Central memory CD4-positive, alpha-beta T cell (primary cell): ENCODE data around the gene STMP1.
"Not testable (repeated sequence)": the region's sequence is repeated elsewhere in the genome, so short reads cannot be mapped to it uniquely, and the experiment has no call there.

ENCODE experiments used
- DNase-seq: peaks from one replicate; pipeline ENCODE4 v3.0.0; 2022

The STMP1 gene

DNA sequence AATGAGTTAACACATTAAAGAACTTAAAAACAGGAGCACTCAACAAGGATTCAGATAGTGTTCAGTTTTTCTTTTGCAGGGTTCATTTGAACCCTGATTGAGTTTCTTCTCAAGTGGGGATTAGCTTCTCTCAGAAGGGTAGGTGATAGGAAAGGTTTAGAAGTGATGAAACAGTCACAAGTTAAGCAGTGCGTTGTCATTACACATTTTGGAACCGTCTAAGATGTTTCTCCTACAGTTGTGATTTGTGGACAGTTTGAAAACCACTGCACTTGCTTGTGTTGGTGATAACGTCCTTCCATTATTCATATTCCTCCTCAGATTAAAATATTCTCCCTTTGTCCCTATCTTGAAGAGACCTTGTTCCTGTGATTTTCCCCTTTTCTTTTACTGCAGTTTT is 2.7 kb downstream of the STMP1 start:
- no peak for DNase-seq

- DNase-seq = no peak
Observed at GRCh38 chr7:135666156-135666555, 3.8 kb downstream of the STMP1 start.

DNA sequence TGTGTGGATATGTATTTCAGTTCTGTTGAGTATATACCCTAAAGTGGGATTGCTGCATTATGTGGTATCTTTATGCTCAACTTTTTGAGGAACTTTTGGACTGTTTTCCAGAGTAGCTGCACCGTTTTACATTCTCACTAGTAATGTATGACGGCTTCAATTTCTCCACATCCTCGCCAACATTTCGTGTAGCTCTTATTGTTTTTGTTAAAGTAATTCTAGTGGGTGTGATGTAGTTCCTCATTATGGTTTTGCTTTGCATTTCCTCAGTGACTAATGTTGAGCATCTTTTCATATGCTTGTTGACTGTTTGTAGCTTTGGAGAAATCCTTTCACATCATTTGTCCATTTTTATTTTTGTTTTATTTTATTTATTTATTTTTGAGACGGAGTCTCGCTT is 4.5 kb downstream of the STMP1 start:
- DNase-seq = no peak

GRCh38 chr7:135667626-135668025 is 5.3 kb downstream of the STMP1 start:
- DNase-seq = not testable (repeated sequence)

DNA sequence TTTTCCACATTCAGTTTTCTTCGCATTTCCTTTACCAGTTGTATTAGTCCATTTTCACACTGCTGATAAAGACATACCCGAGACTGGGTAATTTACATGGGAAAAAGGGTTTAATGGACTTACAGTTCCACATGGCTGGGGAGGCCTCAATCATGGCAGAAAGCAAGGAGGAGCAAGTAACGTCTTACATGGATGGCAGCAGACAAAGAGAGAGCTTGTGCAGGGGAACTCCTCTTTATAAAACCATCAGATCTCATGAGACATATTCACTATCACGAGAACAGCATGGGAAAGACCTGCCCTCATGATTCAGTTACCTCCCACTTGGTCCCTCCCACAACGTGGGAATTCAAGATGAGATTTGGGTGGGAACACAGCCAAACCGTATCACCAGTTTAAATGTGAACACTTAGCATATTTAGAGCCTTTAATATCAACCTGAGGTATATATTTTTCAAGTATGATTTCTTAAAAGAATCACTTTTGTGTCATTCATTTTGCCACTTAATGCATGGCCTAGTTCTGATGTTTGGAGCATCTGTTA is 6.6 kb downstream of the STMP1 start:
- DNase-seq = not testable (repeated sequence)

GRCh38 chr7:135669774-135670173 is 7.5 kb downstream of the STMP1 start:
- DNase-seq = no peak

GRCh38 chr7:135670179-135670578 is 7.9 kb downstream of the STMP1 start:
- DNase-seq = no peak

GRCh38 chr7:135672560-135673359 is 10.4 kb downstream of the STMP1 start:
- DNase-seq = no peak

DNA sequence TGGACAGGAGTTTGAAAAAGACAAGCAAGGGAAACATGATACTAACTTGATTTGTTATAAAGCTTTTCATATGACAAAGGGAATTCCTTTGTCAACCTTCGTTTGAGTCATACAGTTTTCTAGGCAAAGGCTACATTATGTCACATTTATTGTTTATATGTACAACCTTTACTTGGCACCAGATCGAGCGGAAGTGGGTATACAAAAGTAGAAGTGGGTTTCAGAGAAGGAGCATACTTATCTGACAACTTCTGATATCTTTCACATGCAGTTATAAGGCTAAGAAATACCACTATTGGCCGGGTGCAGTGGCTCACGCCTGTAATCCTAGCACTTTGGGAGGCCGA is 11.0 kb downstream of the STMP1 start:
- no peak for DNase-seq

DNA sequence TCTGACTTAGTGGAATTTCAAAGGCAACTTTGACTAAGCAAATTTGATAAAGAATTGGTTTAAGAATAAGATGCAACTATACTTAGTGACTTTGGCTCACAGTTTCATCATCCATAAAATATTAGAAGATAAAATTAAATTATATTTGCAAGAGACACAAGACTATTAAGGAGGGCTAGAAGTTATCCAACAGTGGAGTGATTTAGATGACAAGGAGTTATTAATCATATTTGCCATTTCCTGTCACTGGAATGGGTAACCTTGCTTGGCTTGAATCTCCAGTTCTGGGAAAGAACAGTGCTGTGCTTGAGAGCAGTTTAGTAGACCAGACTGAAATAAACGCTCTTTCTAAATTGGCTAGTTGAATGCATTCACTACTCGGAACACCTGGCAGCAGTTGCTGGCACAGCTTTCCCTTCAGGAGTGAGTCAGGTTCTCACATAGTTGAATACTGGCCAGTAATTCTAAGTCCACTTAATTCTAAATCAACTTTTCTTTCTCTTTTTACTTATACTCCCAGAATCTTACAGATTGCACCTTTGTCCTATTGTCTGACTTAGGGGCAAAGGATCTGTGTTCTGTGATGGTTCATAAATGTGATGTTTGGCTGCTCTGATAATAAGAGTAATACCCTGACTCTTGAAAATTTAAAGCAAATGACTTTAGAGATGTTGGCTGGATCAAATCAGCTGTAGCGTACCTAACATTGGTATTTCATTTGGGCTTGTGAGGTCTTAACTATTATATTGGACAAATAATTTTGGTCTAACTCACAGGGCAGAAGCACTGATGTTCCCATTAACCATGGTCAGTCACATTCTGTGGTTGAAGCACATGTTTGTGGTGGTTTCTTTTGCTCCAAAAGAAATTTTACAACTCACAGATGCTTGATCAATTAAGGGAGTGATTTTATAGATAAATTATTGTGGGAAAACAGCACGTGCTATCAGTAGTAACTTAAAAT is 16.6 kb downstream of the STMP1 start:
- no peak for DNase-seq

DNA sequence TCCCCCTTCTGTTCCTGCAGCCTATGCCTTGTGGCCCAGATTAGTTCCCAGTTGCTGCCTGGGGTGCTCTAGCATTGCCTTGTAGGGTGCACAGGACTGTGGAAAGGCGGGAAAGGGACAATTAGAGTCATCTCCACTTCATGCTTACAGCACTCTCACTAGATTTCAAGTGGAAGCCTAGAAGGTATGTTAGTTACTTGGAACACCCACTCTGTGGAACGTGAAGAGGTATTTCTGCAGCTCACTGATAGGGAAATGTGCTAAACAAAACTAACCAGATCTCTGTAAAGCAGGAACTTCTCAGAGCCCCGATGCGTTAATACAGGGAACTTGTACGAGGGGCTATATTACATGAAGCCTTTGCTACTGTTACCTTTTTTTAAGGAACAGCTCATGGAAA is 19.4 kb downstream of the STMP1 start:
- no peak for DNase-seq

DNA sequence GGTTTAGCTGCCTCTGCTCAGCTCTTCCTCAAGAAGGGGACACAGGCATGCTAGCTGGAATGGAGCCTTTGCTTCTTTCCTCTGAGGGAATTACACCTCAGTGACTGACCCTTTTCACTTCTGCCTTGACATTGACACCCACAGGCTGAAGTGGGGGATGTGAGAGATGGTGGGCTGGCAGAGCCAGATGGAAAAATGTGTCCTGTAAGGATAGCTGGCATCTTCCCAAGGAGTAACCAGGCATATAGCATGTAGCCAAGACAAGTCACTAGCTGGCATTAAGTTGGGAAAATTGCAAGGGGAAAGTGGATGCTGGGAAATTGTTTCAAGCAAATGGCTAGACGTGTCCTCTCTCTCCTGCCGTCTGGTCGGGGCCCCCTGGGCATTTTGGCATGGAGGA is 19.9 kb downstream of the STMP1 start:
- DNase-seq = no peak

DNA sequence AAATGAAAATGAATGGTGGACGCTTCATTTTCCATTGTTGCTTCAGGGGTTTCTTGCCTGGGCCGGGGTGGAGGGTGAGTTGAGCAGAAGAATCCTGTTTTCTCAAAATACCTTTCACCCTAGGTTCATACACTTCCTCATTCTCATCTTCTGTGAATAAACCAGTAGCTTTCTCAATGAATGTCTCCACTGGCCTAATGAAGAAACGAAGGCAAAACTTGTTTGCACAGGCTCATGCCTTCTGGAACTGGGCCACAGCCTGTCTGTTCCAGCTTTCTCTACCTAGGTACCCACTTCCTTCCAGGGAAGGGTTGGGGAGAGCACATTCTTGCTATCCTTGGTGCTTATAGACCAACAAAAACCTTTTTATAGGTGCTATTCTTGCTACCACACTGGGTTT is 21.3 kb downstream of the STMP1 start:
- no peak for DNase-seq

- DNase-seq = no peak
Observed at GRCh38 chr7:135684136-135684535, 21.8 kb downstream of the STMP1 start.

DNA sequence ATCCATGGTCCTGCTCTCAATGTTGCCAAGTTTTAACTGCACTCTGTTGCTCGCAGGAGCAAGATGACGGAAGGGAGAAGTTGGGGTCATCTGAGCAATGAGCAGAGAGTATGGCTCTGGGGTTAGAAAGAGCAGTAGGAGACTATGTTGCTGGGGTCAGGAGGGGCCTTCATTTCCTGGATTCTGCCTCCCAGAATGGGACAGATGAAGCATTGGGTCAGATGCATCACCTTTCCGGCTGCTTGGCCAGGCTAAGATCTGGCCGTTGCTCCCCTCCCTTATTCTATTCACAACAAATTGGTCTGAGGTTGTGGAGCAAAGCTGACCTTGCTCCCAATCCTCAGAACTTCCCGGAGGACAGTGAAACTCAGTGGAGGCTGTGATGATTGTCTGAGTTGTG is 22.4 kb downstream of the STMP1 start:
- DNase-seq = no peak

DNA sequence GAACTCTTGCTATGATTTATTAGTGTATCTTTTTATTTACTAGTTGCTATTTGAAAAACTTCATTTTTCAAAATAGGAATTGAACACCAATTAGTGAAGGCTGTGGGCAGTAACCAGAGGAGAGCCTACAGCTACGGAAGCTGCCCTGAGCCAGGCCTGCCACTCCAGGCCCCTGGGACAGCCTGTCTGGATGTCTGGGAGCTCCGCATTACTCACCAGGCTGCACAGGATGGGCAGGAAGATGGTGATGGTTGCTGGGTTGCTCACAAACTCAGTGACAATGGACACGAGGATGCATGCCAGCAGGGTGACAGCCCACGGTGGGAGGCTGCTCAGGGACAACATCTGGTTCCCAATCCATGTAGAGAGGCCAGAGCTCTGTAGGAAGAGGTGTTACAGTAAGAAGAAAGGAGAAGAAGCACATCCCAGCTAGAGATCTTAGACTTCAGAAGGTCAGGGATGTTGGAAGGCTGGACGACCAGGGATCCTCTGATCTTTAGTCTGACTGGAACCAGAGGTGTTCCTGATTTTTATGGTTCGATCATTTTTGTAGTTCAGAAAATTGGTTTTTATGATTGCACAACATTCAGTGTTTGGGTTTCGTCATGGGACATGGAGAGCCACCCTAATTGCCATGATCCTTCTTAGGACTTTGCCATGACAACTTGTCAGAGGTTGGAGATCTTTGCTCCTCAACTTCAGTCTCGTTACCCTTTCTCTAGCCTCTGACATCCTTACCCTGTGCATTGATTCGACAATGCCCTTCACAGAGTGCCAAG is 23.2 kb downstream of the STMP1 start:
- no peak for DNase-seq

GRCh38 chr7:135687466-135687865 is 25.2 kb downstream of the STMP1 start:
- no peak for DNase-seq

DNA sequence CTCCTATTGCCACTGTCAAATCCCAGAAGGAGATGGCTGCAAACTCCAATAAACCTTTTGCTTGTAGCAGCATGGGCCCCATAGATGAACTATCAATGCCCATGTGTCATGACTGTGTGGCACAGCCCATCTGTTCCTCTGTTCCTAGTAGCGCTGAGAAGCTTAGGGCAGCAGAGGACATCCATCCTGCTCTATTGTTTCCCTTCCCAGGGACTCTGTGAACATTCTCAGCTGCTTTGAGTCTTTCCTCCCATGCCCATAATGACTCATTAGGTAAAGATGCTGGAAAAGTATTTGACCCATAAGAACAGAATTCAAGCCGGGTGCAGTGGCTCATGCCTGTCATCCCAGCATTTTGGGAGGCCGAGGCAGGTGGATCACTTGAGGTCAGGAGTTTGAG is 28.3 kb downstream of the STMP1 start:
- no peak for DNase-seq

DNA sequence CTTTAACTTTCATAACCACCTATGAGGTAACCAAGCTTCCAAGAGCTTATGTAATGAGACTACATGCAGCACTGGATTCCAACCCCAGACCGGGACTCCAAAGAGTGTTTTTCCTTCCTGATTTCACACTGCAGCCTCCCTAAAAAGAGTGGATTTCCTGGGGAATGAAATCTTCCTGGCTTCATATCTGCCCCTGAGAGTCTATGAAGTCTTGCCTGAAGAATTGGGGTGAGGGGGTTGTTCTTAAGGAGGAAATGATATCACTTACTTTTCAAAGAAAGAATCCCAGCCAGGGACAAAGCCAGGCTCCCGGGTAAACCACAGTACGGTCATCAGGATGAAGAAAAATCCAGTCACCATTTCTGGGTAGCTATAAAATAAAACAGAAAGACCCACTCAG is 29.7 kb downstream of the STMP1 start:
- no peak for DNase-seq

- not testable (repeated sequence) for DNase-seq
Observed at GRCh38 chr7:135692606-135693005, 30.3 kb downstream of the STMP1 start.

DNA sequence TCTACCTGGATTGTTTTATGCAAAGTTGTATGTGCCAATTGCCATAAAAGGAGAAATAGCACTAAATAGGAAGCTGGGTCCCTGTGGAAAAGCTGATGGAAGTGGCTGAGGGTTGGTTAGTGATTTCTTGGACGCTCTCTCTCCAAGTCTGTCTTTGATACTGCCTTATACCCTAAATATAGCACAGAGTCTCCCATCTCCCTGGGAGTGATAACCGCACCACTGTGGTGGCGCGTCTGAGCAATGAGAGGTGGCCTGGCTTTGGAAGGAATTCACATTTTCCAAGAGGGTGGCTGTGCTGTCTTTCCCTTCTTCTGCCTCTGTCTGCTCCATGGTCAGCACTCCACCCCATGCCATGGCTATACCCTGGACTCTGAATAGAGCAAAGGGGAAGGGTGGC is 31.2 kb downstream of the STMP1 start:
- DNase-seq = no peak

GRCh38 chr7:135697276-135698049 is 35.1 kb downstream of the STMP1 start:
- no peak for DNase-seq
